Spleen (tissue), 11 donors: ENCODE results near the gene JDP2. TPM values are rescaled to one million over a fixed set of nuclear protein-coding genes. Genes with fewer than 3 reads are reported as not detected.

Source experiments
- DNase-seq: peaks from one replicate; pipeline ENCODE4 v3.0.0-alpha.2; 2020
- H3K27ac ChIP-seq, 8 donors: fragments of 200-600 bp; sonication (generic) in 7 of 8; 1 replicate in 4 of 8; 2 replicates in 4 of 8; pipeline versions ENCODE4 v1.5.0 to v1.8.0; 2016 to 2021; ENCODE audit warnings: inconsistent platforms in 4 of 8, mild to moderate bottlenecking in 4 of 8, moderate library complexity in 1 of 8
- H3K27me3 ChIP-seq, 7 donors: fragments of 200-600 bp; sonication (generic) in 6 of 7; replicated peaks in 1 of 7; 1 replicate in 4 of 7; 2 replicates in 3 of 7; pipeline versions ENCODE4 v1.5.0 to v1.8.0; 2016 to 2021; ENCODE audit warnings: inconsistent platforms in 3 of 7, mild to moderate bottlenecking in 1 of 7
- H3K36me3 ChIP-seq, 6 donors: fragments of 200-600 bp; sonication (generic) in 5 of 6; 1 replicate in 4 of 6; 2 replicates in 2 of 6; pipeline versions ENCODE4 v1.5.0 to v1.8.0; 2016 to 2021; ENCODE audit warnings: inconsistent platforms in 2 of 6
- H3K4me1 ChIP-seq, 6 donors: fragments of 200-600 bp; sonication (generic) in 5 of 6; 1 replicate in 3 of 6; 2 replicates in 3 of 6; pipeline versions ENCODE4 v1.5.0 to v1.8.0; 2016 to 2021; ENCODE audit warnings: inconsistent platforms in 3 of 6
- H3K4me3 ChIP-seq, 8 donors: fragments of 200-600 bp; sonication (generic) in 7 of 8; 1 replicate in 4 of 8; 2 replicates in 4 of 8; pipeline versions ENCODE4 v1.5.0 to v1.8.0; 2016 to 2021; ENCODE audit warnings: inconsistent platforms in 4 of 8, mild to moderate bottlenecking in 4 of 8, moderate library complexity in 2 of 8
- H3K9me3 ChIP-seq, 8 donors: fragments of 200-600 bp; sonication (generic) in 7 of 8; 1 replicate in 4 of 8; 2 replicates in 4 of 8; pipeline versions ENCODE4 v1.5.0 to v1.8.0; 2016 to 2021; ENCODE audit warnings: inconsistent platforms in 4 of 8
- CTCF ChIP-seq, 11 experiments: fragments of 200-600 bp in 7 of 11; fragments of 450-650 bp in 4 of 11; sonication (generic) in 4 of 11; IDR thresholded peaks in 8 of 11; conservative IDR thresholded peaks in 3 of 11; 1 replicate in 7 of 11; 2 replicates in 4 of 11; pipeline versions ENCODE4 v1.4.0 to v1.8.0; 2016 to 2021; ENCODE audit warnings: antibody characterized with exemption in 11 of 11, inconsistent platforms in 4 of 11, mild to moderate bottlenecking in 1 of 11
- POLR2A ChIP-seq, 3 donors: fragments of 450-650 bp; IDR thresholded peaks; one replicate each; pipeline ENCODE4 v1.5.1; 2017; ENCODE audit warnings: antibody characterized with exemption in 3 of 3, mild to moderate bottlenecking in 1 of 3
- POLR2AphosphoS5 ChIP-seq, 3 donors: sonication (generic); formaldehyde crosslinking; IDR thresholded peaks; one replicate each; pipeline ENCODE4 v1.5.1; 2017; ENCODE audit warnings: antibody characterized with exemption in 3 of 3
- WGBS, 5 donors: extraction: QIAGEN DNeasy Blood & Tissue Kit in 3 of 5; methylation state at CpG; one replicate each; pipeline versions ENCODE4 v1.1.5 to v1.1.7; 2013 to 2018; 5-methylcytosine and 5-hydroxymethylcytosine counted together
- intact Hi-C: fragments of 100-400 bp; cut with DNase I; formaldehyde crosslinking; loops from one replicate; pipeline ENCODE4 v1.15.0; 2023; ENCODE audit warnings: low total_unique reads
- polyA plus RNA-seq, 3 donors: library from polyadenylated mRNA; stranded (reverse); fragments of 200-250 nt; gene quantifications; one replicate each; pipeline ENCODE4 v1.2.1, GENCODE V29; 2013
- total RNA-seq, 7 donors: library from RNA; depleted of rRNA in 3 of 7; stranded (reverse); fragments of >200 nt in 3 of 7; fragmentation: NEBNext Ultra II Directional in 4 of 7; extraction: Animal tissue kit (Norgen Biotek cat#: 25700) in 4 of 7; gene quantifications; one replicate each; pipeline versions ENCODE4 v1.1.0 to v1.2.1, GENCODE V29; 2016 to 2021
- donor health status: healthy with polysubstance abuse.
- donor health status: DM: no; HTN: no; CAD: no; lungs with moderate emphysema.
- donor health status: DM: no; HTN: no; CAD: no.
- donor health status: Bipolar disorder and iron deficiency.
- donor health status: healthy.
- donor health status: DM: no; HTN: no; CAD: no.
- donor health status: DM: yes; HTN: yes; CAD: no.

Gene JDP2
- total and polyA plus RNA-seq, 10 donors: 18.2 to 144 (median 91.8) TPM

GRCh38 chr14:75395862-75396261 lies 32.0 kb upstream of the JDP2 start:
- TF ChIP-seq CTCF (IDR thresholded peaks at IDR 0.05 in 8 of 11, conservative IDR thresholded peaks at IDR 0.05 in 3 of 11): no peak
- TF ChIP-seq POLR2AphosphoS5 (IDR thresholded peaks at IDR 0.05): no peak
- TF ChIP-seq POLR2A (IDR thresholded peaks at IDR 0.05): no peak
- intact Hi-C loops: no loop called here
- H3K9me3 ChIP-seq: peaks cover 0 to 8% (median 0%) of the 10 kb centered on the region in 8 donors
- no peak overlapping the region for H3K27ac ChIP-seq
- H3K4me3 ChIP-seq: no peak overlapping the region
- H3K27me3 ChIP-seq: no peaks in the 10 kb centered on the region
- WGBS, 5 donors: 86 to 94% (median 88%) methylated on average over 5 of the region's 5 CpGs
- no peaks in the 10 kb centered on the region for H3K36me3 ChIP-seq
- DNase-seq: no peak
- peaks cover 10 to 18% (median 14%) of the 10 kb centered on the region in 6 donors for H3K4me1 ChIP-seq

- peak overlapping the region in 1 of 8 donors; percentile 51 for H3K27ac ChIP-seq
- TF ChIP-seq CTCF (IDR thresholded peaks at IDR 0.05 in 8 of 11, conservative IDR thresholded peaks at IDR 0.05 in 3 of 11) (no peak), POLR2A (IDR thresholded peaks at IDR 0.05) (no peak), POLR2AphosphoS5 (IDR thresholded peaks at IDR 0.05) (no peak)
- H3K4me1 ChIP-seq: peaks cover 11 to 22% (median 17%) of the 10 kb centered on the region in 6 donors
- H3K36me3 ChIP-seq: no peaks in the 10 kb centered on the region
- no peaks in the 10 kb centered on the region for H3K27me3 ChIP-seq
- H3K4me3 ChIP-seq: no peak overlapping the region
- WGBS, 5 donors: 79 to 94% (median 85%) methylated on average over 4 of the region's 4 CpGs
- intact Hi-C loops: no loop called here
- DNase-seq: no peak
- H3K9me3 ChIP-seq: peaks cover 0 to 8% (median 0%) of the 10 kb centered on the region in 8 donors
Observed at GRCh38 chr14:75399321-75399720, 28.5 kb upstream of the JDP2 start.

GRCh38 chr14:75399843-75400775 lies 27.7 kb upstream of the JDP2 start:
- H3K4me3 ChIP-seq: no peak overlapping the region
- H3K9me3 ChIP-seq: peaks cover 0 to 8% (median 0%) of the 10 kb centered on the region in 8 donors
- no peaks in the 10 kb centered on the region for H3K27me3 ChIP-seq
- intact Hi-C loops: no loop called here
- TF ChIP-seq CTCF (IDR thresholded peaks at IDR 0.05 in 8 of 11, conservative IDR thresholded peaks at IDR 0.05 in 3 of 11) (no peak), POLR2AphosphoS5 (IDR thresholded peaks at IDR 0.05) (peak; percentile 15 to 60 (median 41)), POLR2A (IDR thresholded peaks at IDR 0.05) (no peak)
- H3K27ac ChIP-seq: peak overlapping the region in 5 of 8 donors; percentile 1 to 51 (median 12)
- peak; percentile 77 for DNase-seq
- 25 to 41% (median 30%) methylated on average over 7 of the region's 7 CpGs for WGBS, 5 donors
- H3K4me1 ChIP-seq: peaks cover 11 to 22% (median 17%) of the 10 kb centered on the region in 6 donors
- no peaks in the 10 kb centered on the region for H3K36me3 ChIP-seq

- Histone ChIP-seq H3K9me3 (peaks cover 0 to 8% (median 0%) of the 10 kb centered on the region in 8 donors), H3K36me3 (no peaks in the 10 kb centered on the region), H3K27me3 (no peaks in the 10 kb centered on the region), H3K27ac (peak overlapping the region in 3 of 8 donors; percentile 15 to 20 (median 17)), H3K4me3 (no peak overlapping the region), H3K4me1 (peaks cover 11 to 23% (median 17%) of the 10 kb centered on the region in 6 donors)
- TF ChIP-seq POLR2AphosphoS5 (IDR thresholded peaks at IDR 0.05) (no peak), CTCF (IDR thresholded peaks at IDR 0.05 in 8 of 11, conservative IDR thresholded peaks at IDR 0.05 in 3 of 11) (no peak), POLR2A (IDR thresholded peaks at IDR 0.05) (no peak)
- intact Hi-C loops: no loop called here
- 74 to 86% (median 80%) methylated on average over 10 of the region's 10 CpGs for WGBS, 5 donors
- no peak for DNase-seq
Observed at GRCh38 chr14:75401361-75401760, 26.5 kb upstream of the JDP2 start.
